ENCODE measurements around the gene STON2. TPM values are rescaled to one million over a fixed set of nuclear protein-coding genes. Genes with fewer than 3 reads are reported as not detected.
"Not testable (repeated sequence)": the region's sequence is repeated elsewhere in the genome, so short reads cannot be mapped to it uniquely, and the experiment has no call there.

Gene STON2, protein sequence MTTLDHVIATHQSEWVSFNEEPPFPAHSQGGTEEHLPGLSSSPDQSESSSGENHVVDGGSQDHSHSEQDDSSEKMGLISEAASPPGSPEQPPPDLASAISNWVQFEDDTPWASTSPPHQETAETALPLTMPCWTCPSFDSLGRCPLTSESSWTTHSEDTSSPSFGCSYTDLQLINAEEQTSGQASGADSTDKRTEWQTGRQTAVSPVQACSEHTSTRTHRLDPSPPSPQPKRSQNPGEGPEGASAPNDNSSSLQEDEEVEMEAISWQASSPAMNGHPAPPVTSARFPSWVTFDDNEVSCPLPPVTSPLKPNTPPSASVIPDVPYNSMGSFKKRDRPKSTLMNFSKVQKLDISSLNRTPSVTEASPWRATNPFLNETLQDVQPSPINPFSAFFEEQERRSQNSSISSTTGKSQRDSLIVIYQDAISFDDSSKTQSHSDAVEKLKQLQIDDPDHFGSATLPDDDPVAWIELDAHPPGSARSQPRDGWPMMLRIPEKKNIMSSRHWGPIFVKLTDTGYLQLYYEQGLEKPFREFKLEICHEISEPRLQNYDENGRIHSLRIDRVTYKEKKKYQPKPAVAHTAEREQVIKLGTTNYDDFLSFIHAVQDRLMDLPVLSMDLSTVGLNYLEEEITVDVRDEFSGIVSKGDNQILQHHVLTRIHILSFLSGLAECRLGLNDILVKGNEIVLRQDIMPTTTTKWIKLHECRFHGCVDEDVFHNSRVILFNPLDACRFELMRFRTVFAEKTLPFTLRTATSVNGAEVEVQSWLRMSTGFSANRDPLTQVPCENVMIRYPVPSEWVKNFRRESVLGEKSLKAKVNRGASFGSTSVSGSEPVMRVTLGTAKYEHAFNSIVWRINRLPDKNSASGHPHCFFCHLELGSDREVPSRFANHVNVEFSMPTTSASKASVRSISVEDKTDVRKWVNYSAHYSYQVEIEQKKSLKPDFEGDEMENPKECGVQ
- total RNA-seq = 20.8 TPM
- long read RNA-seq, partial matches to known transcripts = 2 of 9 reads
- long read RNA-seq, other reads (novel, unspliced or antisense) = 7 of 9 reads

DNA sequence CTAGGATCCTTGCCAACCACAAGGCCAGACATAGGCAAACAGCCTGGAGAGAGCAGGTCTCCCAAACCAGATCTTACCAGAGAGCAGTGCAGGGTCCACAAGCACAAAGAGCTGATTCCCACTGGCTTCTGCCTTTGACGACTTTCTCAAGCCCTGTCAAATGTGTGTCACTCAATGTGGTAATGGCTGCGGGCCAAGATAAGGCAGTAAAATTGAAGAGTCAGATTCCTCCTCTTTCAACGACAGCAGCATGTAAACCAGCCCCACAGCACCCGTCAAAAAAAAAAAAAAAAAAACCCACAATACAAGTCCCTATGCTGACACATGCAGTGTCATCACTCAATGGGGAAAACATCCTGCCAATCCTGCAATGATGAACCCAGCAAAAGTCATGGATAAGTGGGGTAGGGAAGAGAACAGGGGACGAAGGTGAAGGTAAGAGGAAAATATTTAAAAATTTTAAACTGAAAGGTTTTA lies at the start of gene STON2:
Gene STON2 (minus strand): TSS at position 123 of the 477 bp plus-strand sequence. CDS start 1,942 bp downstream, outside the sequence.
- no peak for DNase-seq (ENCODE audit: low spot score)

DNA sequence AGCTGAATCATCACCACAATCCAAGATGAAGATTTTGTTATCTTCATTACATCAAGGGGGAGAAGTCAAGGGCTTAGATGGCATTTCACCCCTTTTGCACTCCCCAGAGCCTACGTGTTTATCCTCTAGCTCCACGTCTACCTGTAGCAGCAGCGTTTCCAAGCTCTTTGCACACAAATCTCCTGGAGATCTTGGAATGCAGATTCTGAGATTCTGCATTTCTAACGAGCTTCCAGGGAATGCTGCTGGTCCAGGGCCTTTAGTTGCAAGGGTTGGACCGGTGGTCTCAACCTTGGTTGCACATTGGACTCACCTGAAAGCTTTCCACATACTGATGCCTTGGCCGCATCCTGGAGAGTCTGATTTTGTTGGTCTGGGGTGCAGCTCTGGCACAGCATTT lies 49.5 kb upstream of the STON2 start:
- no peak for DNase-seq (ENCODE audit: low spot score)

DNA sequence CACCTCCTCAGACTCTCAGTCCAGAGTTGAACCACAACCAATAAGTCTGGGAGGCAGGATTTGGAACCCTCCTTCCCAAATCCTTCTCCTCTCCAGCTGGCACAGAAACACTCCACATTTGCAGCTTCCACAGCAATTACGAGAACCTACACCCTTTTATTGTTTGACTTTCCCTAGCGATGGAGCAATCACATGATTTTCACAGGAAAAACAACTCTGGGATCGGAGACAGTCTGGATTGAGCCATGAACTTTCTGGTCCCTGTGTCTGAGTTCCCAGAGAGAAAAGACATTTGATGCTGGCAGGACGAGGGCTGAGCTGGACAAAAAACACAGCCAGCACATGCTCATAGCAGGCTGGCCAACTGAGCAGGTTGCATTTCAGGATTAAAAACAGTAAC lies 49.0 kb upstream of the STON2 start:
- DNase-seq (ENCODE audit: low spot score) = no peak

DNA sequence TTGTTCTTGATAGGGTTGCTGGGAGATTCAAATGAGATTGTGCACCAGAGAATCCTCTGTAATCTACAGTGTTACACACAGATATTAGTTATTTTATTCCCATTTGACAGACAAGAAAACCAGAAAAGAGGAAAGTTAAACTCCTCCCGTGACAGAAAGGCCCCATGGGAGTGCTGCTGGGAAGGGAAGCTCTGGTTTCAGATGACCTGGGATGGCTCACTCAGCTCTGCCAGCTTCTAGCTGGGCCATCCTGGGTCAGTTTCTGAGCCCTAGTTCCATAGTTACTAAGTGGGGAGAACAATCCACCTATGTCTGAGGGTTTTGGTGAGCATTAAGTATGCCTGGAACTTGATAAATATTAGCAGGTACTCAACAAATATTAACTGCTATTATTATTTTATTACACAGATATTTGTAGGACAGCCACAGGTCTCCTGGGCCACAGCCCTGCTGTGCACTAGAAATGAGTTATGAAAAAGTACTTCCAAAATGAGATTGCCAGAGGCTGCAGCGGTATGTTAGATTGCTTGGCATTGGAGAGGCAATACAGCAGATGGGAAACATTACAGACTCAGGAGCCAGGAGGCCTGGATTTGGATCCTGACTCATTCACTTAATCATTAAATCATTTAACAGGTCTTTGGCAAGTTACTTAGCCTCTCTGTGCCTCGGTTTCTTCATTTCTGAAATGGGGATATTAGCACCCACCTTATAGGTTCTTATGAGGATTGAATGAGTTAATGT lies 47.1 kb upstream of the STON2 start:
- no peak for DNase-seq (ENCODE audit: low spot score)

DNA sequence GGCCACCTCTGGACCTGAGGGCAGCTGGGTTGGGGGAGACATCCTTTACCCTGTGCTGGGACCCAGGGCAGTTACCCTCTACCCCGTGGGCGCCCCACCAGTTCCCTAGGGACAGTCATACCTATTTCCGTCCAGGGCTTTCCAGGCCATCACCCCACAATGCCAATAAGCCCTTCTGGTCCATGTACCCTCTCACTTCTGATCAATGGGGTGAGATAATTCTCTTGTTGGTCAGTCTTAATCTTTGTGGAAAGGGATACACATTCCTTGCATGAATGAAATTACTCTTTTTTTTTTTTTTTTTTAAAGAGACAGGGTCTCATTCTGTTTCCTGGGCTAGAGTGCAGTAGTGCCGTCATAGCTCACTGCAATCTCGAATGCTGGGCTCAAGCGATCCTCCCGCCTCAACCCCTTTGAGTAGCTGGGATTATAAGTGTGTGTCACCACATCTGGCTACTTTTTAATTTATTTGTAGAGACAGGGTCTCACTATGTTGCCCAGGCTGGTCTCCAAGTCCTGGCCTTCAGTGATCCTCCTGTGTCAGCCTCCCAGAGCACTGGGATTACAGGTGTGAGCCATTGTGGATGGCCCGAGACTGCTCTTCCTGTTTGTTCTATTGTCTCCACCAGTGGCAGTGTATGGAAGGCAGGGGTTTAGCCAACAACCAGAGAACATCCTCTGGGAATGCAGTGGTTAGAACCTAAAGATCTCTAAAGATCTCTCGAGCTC lies 46.3 kb upstream of the STON2 start:
- DNase-seq (ENCODE audit: low spot score) = no peak

DNA sequence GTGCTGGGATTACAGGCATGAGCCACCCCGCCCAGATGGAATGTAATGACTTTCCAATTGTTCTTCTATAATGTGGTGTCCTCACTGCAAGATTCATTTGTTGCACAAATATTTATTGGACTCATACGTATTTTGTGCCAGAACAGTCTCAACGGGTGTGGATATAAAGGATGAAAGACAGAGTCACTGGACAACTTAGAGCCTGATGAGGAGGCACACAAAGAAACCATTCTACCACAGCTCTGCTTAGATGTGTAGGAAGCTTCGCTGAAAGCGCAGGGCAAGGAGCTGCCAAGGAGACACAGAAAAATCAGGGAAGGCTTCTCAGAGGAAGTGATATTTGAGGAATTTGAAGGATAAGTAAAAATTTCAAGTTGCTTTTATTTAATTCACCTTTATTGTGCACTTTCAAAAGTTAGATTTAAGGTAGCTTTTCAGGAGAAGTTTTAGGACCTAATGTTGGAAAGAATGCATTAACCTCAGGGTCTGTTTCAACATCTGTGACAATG lies 41.6 kb upstream of the STON2 start:
- DNase-seq (ENCODE audit: low spot score) = no peak

DNA sequence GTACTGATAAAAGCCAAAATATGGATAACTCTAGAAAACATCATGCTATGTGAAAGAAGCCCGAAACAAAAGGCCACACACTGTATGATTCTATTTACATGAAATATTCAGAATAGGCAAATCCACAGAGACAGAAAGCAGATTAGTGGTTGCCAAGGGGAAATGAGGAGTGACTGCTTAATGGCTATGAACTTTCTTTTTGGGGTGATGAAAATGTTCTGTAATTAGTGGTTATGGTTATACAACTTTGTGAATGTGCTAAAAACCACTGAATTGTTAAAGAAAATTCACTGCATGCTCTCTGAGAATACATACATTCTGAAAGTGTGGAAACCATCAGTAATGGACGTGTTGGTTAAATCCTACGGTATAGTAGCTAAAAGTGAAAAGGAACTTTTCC lies 39.9 kb upstream of the STON2 start:
- DNase-seq (ENCODE audit: low spot score) = no peak

DNA sequence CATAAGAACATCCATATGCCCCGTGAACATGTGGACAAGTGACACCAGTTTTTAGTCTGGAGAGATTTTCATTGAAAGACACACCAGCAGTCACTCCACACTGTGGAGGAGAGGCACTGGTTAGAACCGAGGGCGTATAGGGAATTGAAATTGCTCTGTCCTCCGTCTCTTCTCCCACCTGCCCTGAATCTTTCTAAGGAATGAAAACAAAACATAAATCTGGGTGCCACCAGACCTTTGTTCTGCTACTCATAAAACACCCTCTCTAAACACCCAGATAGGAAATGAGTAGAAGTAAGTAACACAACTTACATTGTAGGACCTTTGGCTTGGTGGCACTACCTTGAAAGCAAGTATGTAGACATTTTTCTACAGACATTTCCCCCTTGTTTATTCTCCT lies 37.1 kb upstream of the STON2 start:
- no peak for DNase-seq (ENCODE audit: low spot score)

DNA sequence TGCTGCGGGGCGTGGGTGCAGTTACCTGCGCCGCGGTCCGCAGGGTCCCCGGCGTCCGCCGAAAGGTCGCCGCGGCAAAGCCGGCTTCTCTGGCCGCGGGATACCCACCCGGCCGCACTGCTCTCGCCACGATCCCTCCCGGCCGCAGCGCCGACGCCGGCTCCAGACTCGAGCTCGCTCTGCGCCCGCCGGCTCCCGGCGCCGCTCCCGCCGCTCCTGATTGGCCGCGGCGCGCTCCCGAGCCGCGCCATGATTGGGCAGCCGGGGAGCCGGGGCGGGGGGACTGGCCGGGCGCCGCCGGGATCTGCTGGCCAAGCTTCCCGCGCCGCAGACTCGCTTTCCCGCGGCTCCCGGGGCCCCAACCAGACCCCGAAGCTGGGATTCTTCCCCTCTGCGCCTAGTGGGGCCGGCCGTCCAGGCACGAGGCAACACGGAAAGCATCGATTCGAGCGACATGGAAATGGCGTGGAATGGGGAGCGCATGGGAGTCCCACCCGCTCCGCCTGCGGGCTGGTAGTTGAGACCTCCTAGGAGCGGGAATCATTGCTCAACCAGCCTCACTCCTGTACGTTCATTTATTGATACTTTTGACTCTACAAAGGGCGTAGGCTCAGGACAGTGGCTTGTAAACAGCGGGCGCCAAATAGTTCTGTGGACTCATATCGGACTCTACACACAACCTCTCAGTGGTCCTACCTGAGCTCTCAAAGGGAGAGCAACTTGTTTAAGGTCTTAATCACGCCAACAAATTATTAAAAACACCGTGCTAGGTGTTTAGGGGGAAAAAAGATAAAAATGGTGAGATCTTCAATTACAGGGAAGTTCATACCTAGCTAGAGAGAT lies 36.4 kb upstream of the STON2 start:
- DNase-seq (ENCODE audit: low spot score) = peak; percentile 94

DNA sequence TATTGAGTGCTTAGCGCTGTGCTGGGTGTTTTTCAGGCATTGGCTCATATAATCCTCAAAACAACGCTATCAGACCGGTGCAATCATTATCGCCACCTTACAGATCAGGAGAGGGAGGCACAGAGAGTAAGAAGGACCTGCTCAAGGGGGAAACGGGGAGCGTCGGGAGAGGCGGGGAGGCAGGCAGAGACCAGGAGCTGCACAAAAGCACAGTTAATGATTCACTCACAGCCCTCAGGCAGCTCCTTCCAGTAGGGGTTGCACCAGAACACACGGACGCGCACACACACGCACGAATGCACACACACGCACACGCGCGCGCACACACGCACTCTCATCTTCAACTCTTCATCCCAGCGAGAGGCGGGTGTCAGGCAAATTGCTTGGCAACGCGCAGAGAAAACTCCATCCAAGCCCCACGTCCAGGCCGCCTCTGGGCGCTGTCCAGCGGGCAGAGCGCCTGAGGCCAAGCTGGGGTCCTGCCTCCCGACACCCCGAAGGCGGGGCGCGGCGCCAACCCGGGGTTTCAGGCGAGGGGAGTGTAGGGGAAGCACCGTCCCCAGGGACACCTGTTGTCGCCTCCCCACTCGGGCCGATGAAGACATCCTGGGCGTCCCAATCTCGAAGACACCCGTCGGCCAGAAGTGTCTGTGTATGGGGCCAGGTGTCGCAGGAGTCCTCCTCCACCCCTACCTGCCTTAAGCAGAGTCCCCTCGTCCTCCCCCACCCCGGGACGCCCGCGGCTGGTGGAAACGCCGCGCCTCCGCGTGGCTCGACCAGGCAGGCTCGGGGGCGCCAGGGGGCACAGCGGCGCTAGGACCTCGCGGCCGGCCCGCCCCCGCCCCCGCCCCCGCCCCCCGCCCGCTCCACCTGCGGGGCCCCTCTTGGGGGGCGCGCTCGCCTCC lies 35.5 kb upstream of the STON2 start:
- DNase-seq (ENCODE audit: low spot score) = no peak

DNA sequence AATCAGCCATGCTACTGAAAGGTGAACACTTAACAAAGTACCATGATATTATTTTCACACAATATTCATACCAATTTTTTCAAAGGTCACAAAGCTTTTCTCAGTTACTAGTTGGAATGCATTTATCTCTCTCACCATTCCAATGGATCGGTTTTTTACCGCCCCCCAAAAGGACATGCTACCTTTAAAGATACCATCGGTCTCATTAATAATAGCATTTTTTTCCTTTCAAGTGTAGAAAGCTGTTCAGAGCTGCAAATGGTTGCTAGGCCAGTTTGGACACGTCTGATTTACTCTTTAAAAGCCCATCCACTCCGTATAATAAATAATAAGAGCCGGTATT lies 34.9 kb upstream of the STON2 start:
- no peak for DNase-seq (ENCODE audit: low spot score)

DNA sequence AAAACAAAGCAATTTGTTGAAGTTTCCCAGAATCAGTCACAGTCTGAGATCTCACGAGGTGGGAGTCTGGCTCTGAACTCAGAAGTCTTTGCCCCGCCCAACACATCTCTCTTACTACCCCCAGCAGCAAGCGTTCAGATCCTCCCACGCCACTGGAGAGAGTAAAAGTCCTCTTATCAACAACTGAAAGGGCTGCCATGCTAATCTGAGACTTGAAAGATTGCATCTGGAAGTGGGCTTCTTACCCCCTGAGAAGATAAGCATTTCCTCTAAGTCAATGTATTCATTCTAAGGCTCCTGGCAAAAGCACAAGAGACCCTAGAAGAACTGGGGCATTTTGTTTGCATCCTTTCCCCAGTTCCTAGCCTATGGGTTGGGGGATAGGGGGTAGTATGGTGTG lies 34.1 kb upstream of the STON2 start:
- DNase-seq (ENCODE audit: low spot score) = no peak

DNA sequence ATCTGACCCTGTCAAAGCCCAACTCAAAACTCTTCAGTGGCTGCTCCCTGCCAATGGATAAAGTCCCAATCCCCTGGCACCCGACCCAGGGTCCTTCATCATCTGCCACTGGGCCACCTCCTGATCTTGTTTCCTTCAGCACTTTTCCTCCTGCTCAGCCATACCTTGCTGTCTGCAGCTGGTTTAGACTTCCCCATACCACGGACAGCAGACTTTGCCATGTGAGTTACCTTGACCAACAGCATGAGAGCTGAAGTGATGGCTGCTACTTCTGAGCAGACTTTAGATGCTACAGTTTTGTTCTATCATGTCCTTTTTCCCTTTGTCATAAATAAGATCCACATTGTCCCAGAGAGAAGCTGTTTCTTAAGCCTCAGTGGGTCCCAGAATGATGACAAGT lies 33.3 kb upstream of the STON2 start:
- DNase-seq (ENCODE audit: low spot score) = no peak

DNA sequence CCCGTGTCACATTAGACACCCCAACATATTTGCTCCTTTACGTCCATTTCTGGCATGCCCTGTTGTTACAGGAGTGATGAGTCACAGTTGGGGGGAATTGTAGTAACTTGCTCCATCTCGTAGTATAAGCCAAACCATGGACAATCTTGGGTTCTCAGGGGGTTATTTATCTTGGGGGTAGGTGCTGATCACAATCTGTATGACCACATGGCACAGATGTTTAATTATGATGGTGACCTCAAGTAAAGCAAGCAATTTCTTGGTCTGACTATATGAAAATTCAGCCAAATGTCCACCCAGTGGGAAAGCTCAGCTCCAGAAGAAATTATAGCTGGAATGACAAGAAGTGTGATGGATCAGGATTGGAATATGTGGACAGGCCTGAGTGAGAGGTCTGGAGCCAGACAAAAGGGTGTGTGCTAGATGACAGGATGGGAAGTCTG lies 32.1 kb upstream of the STON2 start:
- DNase-seq (ENCODE audit: low spot score) = no peak

DNA sequence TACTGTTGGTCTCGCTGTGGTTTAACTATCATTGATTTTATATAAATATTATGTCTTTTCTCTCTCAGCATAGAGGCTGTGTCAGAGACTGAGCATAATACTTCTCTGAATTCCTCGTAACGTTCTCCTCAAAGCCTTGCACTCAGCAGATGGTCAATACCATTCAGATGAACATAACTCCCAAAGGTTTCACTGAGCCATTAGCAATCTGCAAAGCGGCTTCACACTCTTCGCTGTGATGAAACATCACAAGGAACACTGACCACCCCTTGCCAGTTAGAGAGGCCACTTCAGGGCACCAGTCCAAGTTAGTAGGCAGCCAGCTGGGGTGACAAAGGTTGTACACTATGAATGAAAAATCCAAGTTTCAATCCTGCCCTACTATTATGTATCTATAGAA lies 30.1 kb upstream of the STON2 start:
- no peak for DNase-seq (ENCODE audit: low spot score)

DNA sequence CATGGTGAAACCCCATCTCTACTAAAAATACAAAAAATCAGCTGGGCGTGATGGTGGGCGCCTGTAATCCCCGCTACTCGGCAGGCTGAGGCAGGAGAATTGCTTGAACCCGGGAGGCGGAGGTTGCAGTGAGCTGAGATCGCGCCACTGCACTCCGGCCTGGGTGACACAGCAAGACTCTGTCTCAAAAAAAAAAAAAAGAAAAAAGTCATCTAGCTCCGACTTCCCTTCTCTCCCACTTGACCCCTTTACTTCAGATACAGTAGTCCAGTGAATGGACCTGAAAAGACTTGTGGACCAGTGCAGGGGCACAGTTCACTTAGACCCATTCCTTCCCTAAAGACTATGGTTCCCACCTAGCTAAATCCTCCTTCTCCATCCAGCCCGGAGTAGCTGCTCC lies 29.6 kb upstream of the STON2 start:
- not testable (repeated sequence) for DNase-seq (ENCODE audit: low spot score)

DNA sequence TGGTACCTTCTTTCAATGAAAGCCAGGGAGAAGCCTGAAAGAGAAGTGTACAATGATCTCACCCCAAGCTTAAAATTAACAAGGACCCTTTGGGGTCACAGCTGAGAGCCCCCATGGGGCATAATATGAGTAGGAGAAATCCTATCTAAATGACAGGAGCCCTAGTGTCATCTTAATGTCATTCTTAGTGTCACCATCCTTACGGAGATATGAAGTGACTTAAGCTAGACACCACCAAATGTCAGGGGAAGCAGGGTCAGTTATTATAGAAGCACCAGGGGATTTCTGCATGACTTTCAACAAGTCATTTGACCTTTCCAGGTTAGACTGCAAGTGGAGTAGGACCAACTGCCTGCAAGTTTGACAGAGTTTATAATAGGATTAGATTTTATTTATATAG lies 28.9 kb upstream of the STON2 start:
- no peak for DNase-seq (ENCODE audit: low spot score)

DNA sequence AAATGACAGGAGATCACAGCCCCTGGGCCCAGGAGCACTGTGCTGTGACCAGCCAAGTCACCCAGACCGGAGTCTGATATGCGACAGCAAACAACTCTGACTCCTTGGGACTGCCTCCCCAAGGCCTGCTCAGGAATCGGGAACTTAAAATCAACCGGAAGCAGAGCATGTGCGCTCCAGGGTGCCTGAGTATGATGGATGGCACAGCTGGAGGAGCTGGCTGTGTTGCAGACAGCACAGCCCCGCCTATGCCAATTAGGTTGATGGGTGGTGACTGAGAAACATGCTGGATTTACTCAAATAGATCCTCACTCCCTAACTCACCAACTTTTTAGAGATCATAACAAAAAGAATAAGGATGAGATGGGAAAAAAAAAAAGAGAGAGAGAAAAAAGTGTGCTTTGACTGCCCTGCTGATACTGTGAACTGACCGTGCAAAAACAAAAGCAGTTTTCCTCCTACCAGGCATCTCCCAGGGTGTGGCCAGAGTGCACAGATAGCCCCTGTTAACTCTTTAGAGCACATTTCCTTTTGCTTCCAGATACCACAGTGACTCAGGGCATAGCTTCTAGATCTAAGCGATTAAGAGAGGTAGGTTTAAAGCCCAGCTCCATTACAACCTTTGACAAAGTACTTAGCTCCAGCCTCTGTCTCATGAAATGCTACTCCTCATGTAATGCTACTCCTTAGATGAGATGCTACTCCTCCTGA lies 27.4 kb upstream of the STON2 start:
- no peak for DNase-seq (ENCODE audit: low spot score)
